Ectodermal cell (in vitro differentiated cells): ENCODE data around the gene HCN4.
A peak's percentile ranks its signal among the peaks of the same experiment; 100 is the strongest.

Source experiments
- H3K27ac ChIP-seq: 2 replicates; pipeline ENCODE4 v1.7.0; 2013; ENCODE audit warnings: mild to moderate bottlenecking, low read depth, low read length; ENCODE audit not compliant: insufficient read depth, poor library complexity, severe bottlenecking
- H3K27me3 ChIP-seq: 2 replicates; pipeline ENCODE4 v1.7.0; 2013; ENCODE audit warnings: mild to moderate bottlenecking, low read length; ENCODE audit not compliant: insufficient read depth, control insufficient read depth, poor library complexity, severe bottlenecking
- H3K36me3 ChIP-seq: one replicate; pipeline ENCODE4 v1.7.0; 2013; ENCODE audit warnings: low read length; ENCODE audit not compliant: control insufficient read depth, insufficient read depth
- H3K4me1 ChIP-seq: one replicate; pipeline ENCODE4 v1.7.0; 2013; ENCODE audit warnings: low read length; ENCODE audit not compliant: control insufficient read depth, insufficient read depth
- H3K4me3 ChIP-seq: 2 replicates; pipeline ENCODE4 v1.7.0; 2013; ENCODE audit warnings: low read depth, low read length, control low read depth; ENCODE audit not compliant: insufficient read depth
- H3K9me3 ChIP-seq: 2 replicates; pipeline ENCODE4 v1.7.0; 2013; ENCODE audit warnings: mild to moderate bottlenecking, low read length, moderate library complexity; ENCODE audit not compliant: control insufficient read depth
- WGBS, 2 experiments: methylation state at CpG; one replicate each; pipeline ENCODE4 v1.1.7; 2013; ENCODE audit warnings: missing lambda C conversion rate in 2 of 2; 5-methylcytosine and 5-hydroxymethylcytosine counted together

Gene HCN4

DNA sequence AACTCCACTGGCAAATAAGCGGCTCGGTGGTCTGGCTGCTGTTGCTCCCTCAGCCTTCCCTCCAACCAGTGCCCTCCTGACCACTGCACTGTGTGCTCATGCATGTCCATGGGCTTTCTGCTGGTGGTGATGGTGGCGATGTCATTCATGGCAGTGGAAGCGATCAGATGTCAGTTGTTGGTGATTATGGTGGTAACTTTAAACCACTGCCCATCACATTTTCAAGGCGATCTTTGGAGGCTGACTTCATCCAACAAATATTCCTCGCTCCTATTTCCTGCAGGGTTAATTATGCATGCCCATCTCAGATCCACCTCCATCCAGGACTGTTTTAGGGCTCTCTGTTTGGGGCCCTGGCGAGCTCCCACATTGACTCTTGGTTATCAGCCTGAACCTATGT is 13.4 kb upstream of the HCN4 start:
- H3K4me1 ChIP-seq = no peaks in the 10 kb centered on the region
- 95% methylated on average over 7 of the region's 7 CpGs for WGBS, 2 experiments
- no peak overlapping the region for H3K4me3 ChIP-seq
- no peaks in the 10 kb centered on the region for H3K27me3 ChIP-seq
- no peaks in the 10 kb centered on the region for H3K36me3 ChIP-seq
- H3K27ac ChIP-seq = no peak overlapping the region
- no peaks in the 10 kb centered on the region for H3K9me3 ChIP-seq

DNA sequence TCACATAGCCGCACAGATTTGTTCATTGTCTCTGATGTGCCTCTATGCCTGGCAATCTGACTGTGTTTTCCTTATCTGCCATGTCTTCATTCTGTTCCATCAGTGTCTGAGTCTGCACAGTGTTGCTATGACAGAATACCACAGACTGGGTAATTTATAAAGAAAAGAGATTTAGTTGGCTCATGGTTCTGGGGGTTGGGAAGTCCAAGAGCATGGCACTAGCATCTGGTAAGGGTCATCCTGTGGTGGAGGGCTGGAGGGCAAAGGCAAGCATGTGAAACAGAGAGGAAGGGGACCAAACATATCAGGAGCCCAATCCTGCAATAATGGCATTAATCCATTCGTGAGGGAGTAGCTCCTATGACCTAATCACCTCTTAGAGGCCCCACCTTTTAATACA is 11.9 kb upstream of the HCN4 start:
- Histone ChIP-seq H3K27me3 (no peaks in the 10 kb centered on the region), H3K27ac (no peak overlapping the region), H3K4me3 (no peak overlapping the region), H3K9me3 (no peaks in the 10 kb centered on the region), H3K36me3 (no peaks in the 10 kb centered on the region), H3K4me1 (no peaks in the 10 kb centered on the region)
- 86 to 92% methylated on average over 2 of the region's 2 CpGs for WGBS, 2 experiments

DNA sequence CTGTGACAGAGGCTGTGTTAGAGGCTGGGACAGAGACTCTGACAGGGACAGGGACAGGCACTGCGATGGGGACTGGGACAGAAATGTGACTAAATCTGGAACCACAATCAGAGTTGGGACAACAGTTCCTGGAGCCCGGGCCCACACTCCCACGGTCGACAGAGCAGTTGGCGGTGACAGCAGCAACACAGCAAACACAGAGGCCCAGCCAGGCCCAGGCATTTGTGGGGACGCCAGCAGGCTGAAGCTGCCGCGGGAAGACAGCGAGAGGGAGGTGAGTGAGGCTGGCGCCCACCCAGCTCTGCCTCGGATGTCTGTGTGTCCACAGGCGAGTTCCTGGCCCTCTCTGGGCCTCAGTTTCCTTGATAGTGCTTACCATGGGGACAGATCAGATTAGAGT is 9.3 kb upstream of the HCN4 start:
- WGBS, 2 experiments = 88 to 89% methylated on average over 12 of the region's 12 CpGs

DNA sequence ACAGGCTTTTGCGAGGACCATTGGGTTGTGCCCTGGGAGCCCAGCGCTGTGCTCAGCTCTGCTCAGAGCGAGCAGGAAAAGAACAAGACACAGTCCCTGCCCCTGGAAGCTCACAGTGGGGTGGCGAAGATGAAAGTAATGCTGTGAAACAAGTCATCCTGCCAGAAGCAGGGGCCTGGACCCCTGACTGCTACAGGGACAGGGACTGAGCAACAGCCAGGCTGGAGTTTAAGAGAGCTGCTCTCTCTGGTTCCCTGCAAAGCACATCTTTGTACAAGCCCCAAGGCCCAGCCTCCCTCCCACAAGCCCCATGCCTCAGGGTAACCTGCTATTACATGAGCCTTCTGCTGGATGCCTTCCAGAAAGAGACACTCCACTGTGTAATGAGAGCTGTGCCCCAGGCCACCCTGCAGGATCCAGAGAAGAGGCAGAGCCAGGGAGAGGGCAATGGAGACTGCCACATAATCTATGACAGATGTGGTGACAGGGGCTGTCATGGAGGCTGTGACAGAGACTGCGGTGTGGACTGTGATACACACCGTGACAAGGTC is 7.1 kb upstream of the HCN4 start:
- H3K36me3 ChIP-seq = no peaks in the 10 kb centered on the region
- H3K27me3 ChIP-seq = peaks cover 6% of the 10 kb centered on the region
- H3K9me3 ChIP-seq = no peaks in the 10 kb centered on the region
- no peak overlapping the region for H3K4me3 ChIP-seq
- WGBS, 2 experiments = 69 to 75% methylated on average over 6 of the region's 6 CpGs
- no peak overlapping the region for H3K27ac ChIP-seq
- peaks cover 2% of the 10 kb centered on the region for H3K4me1 ChIP-seq

More for the DNA sequence above, 9.3 kb upstream of the HCN4 start:
- no peak overlapping the region for H3K27ac ChIP-seq
- no peaks in the 10 kb centered on the region for H3K9me3 ChIP-seq
- no peak overlapping the region for H3K4me3 ChIP-seq
- H3K36me3 ChIP-seq = no peaks in the 10 kb centered on the region
- peaks cover 2% of the 10 kb centered on the region for H3K4me1 ChIP-seq
- H3K27me3 ChIP-seq = no peaks in the 10 kb centered on the region

DNA sequence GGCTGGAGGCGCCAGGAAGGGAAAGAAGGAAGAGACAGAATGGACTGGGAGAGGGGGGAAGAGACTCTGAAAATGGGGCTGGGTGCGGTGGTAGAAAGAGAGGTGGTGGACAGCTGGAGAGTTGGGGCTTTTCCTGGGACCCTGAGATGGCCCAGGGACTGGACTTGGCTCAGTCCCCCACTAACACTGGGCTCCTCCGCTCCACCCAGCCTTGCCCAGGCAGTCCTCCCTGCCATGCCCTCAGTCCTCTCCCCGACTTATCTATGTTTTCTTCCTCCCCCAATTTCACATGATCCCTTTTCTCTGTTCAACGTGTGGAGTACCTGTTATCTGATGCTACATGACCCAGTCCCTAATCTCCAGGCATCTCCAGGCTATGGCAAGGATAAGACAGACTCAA is 6.3 kb upstream of the HCN4 start:
- H3K4me3 ChIP-seq = no peak overlapping the region
- no peaks in the 10 kb centered on the region for H3K36me3 ChIP-seq
- H3K9me3 ChIP-seq = no peaks in the 10 kb centered on the region
- 79 to 80% methylated on average over 5 of the region's 5 CpGs for WGBS, 2 experiments
- H3K27me3 ChIP-seq = peaks cover 14% of the 10 kb centered on the region
- H3K4me1 ChIP-seq = peaks cover 2% of the 10 kb centered on the region
- no peak overlapping the region for H3K27ac ChIP-seq

DNA sequence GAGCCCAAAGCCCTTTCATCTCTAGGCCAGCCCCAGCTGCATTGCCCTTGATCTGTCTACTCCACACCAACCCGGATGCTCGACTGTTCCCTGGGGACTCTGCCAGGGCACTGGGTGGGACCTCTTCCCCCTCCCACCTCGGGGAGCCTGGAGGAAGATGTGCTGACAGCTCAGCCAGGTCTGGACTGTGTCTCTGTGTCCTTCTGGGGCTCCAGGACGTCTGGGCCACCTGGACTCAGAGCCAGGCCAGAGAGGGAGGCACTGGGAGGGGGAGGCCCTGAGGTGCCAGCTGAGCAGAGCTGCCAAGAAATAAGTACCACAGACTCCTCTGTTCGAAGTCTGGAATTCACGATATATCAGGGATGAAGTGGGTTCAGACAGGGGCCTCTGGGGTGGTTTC is 5.8 kb upstream of the HCN4 start:
- Histone ChIP-seq H3K36me3 (no peaks in the 10 kb centered on the region), H3K4me1 (peaks cover 5% of the 10 kb centered on the region), H3K27me3 (peaks cover 18% of the 10 kb centered on the region), H3K27ac (no peak overlapping the region), H3K9me3 (no peaks in the 10 kb centered on the region), H3K4me3 (no peak overlapping the region)
- 80 to 81% methylated on average over 6 of the region's 6 CpGs for WGBS, 2 experiments

DNA sequence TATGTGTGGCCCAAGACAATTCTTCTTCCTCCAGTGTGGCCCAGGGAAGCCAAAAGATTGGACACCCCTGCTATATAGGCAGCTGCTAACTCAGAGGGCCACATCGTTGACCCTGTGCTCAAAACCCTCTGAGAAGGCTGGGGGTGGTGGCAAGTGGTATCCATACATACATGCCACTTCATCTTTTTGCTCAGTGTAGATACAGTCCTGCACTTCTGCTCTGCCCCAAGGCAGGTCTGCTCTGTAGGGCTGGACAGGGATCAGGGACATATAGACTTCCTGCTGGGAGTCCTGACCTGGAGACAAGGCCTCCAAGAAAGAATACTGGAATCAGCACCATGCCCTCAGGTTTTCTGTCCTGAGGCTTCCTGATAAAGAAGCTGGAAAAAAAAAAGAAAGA is 4.5 kb upstream of the HCN4 start:
- Histone ChIP-seq H3K27ac (no peak overlapping the region), H3K4me1 (peaks cover 11% of the 10 kb centered on the region), H3K9me3 (no peaks in the 10 kb centered on the region), H3K27me3 (peaks cover 32% of the 10 kb centered on the region), H3K36me3 (no peaks in the 10 kb centered on the region), H3K4me3 (no peak overlapping the region)
- WGBS, 2 experiments = 83 to 88% methylated on average over 1 of the region's 1 CpG

DNA sequence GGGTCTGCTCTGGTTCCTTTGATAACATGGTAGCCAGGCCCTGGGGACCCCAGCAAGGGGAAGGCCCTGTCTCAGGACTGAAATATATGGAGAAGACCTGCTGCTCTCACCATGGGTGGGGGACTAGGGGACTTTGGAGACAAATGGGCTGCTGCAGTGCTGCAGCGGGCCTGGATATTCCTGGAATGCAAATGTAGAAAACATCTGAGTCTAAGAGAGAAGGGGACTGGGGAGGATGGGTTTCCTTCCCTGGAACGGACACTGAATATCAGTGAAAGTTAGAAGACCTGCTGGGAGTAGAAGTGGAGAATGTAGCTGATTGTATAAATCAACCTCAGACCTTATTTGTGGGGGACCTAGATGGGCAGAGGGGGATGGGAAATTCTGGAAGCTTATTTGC is 3.1 kb upstream of the HCN4 start:
- Histone ChIP-seq H3K4me1 (peaks cover 17% of the 10 kb centered on the region), H3K27ac (no peak overlapping the region), H3K36me3 (no peaks in the 10 kb centered on the region), H3K4me3 (no peak overlapping the region), H3K9me3 (no peaks in the 10 kb centered on the region), H3K27me3 (peaks cover 46% of the 10 kb centered on the region)
- 27 to 30% methylated on average over 2 of the region's 2 CpGs for WGBS, 2 experiments

DNA sequence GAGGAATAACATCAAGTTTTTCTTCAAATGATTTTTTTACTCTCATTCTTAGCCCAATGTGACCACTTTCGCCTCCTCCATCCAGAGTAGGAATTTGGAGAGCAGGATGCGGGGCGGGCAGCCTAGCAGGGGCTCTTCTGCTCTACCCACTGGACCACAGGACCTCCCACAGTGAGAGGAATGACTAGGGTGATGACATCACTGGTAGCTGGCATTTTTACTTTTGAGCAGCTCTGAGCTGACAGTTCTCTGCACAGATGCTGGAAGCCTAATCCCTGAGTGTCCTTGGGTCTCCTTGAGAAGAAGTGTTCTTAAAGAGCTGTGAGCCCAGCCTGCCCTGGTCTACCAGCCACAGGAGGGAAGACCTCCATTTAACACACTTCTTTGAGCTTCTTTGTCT is 1.4 kb upstream of the HCN4 start:
- no peaks in the 10 kb centered on the region for H3K36me3 ChIP-seq
- H3K27ac ChIP-seq = no peak overlapping the region
- 26 to 31% methylated on average over 3 of the region's 3 CpGs for WGBS, 2 experiments
- peaks cover 24% of the 10 kb centered on the region for H3K4me1 ChIP-seq
- H3K4me3 ChIP-seq = no peak overlapping the region
- no peaks in the 10 kb centered on the region for H3K9me3 ChIP-seq
- H3K27me3 ChIP-seq = peaks cover 58% of the 10 kb centered on the region

DNA sequence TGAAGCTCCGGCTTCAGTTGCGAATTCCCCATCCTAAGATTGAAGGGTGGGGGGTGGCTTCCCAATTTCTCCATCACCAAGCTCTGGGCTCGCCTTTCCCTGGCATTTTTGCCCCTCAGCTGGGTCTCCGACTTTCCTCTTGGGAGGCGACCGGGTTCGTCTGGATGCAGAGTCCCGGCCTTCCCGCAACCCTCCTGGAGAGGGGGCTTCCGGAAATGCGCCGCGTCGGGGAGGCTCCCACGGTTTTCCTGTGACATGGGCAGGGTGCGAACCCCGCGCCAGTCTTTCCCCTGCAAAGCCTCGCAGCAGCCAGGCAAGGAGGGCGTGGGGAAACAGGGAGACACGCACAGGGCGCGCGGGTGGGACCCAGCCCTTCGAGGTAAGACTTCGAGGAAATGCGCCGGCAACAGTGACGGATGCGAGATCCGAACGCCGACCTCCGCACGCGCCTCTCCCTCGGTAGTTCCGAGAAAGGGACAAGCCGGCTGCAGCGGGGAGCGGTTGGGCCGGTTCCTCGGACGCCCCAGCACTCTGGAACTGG is 466 bp upstream of the HCN4 start:
- 2% methylated on average over 44 of the region's 44 CpGs for WGBS, 2 experiments
- Histone ChIP-seq H3K27me3 (peaks cover 58% of the 10 kb centered on the region), H3K9me3 (no peaks in the 10 kb centered on the region), H3K4me3 (peak overlapping the region; percentile 62), H3K36me3 (no peaks in the 10 kb centered on the region), H3K27ac (no peak overlapping the region), H3K4me1 (peaks cover 23% of the 10 kb centered on the region)
